Measurements from ENCODE around the gene TNS1. TPM values are rescaled to one million over a fixed set of nuclear protein-coding genes. Genes with fewer than 3 reads are reported as not detected.

The TNS1 gene
- total RNA-seq, 1 experiment from 2014 or later, result 4.5 TPM

- H3K9me3 Mint-ChIP-seq, result no peaks in the 10 kb centered on the region
- H3K27ac Mint-ChIP-seq, result no peak overlapping the region
- H3K4me3 Mint-ChIP-seq, result no peak overlapping the region
- TF ChIP-seq RORB (CRISPR knock-in tag; IDR thresholded peaks at IDR 0.05), result no peak
- no peak for TF ChIP-seq PRRX2 (CRISPR knock-in tag; IDR thresholded peaks at IDR 0.05)
- TF ChIP-seq ATF1 (CRISPR knock-in tag; IDR thresholded peaks at IDR 0.05), result no peak
- no peak for TF ChIP-seq ZNF219 (CRISPR knock-in tag; IDR thresholded peaks at IDR 0.05; ENCODE audit: borderline replicate concordance)
- TF ChIP-seq ZSCAN18 (CRISPR knock-in tag; IDR thresholded peaks at IDR 0.05), result no peak
- no peak for TF ChIP-seq NR1H2 (CRISPR knock-in tag; IDR thresholded peaks at IDR 0.05)
- no peak for TF ChIP-seq MXD4 (CRISPR knock-in tag; IDR thresholded peaks at IDR 0.05; ENCODE audit: borderline replicate concordance)
- no peak for TF ChIP-seq TP53 (CRISPR knock-in tag; IDR thresholded peaks at IDR 0.05)
- no peak for TF ChIP-seq CBFB (CRISPR knock-in tag; IDR thresholded peaks at IDR 0.05; ENCODE audit: low read depth)
- no peak for TF ChIP-seq GRHL2 (CRISPR knock-in tag; IDR thresholded peaks at IDR 0.05; ENCODE audit: insufficient replicate concordance, severe bottlenecking)
- TF ChIP-seq JAZF1 (CRISPR knock-in tag; IDR thresholded peaks at IDR 0.05), result no peak
- no peak for TF ChIP-seq FOXJ3 (CRISPR knock-in tag; IDR thresholded peaks at IDR 0.05; ENCODE audit: borderline replicate concordance)
- no peak for TF ChIP-seq ZNF281 (CRISPR knock-in tag; IDR thresholded peaks at IDR 0.05)
- H3K36me3 Mint-ChIP-seq, result no peaks in the 10 kb centered on the region
- H3K4me1 Mint-ChIP-seq, result peaks cover 21% of the 10 kb centered on the region
- H3K27me3 Mint-ChIP-seq (ENCODE audit: low read depth), result no peaks in the 10 kb centered on the region
- CTCF ChIA-PET, result interaction anchor here (1.5 kb wide), 1 partner anchor 83 kb away, joined by 4 read pairs; no protein-coding TSS in a partner anchor
- POLR2A ChIA-PET, result no interaction called here
- DNase-seq (ENCODE audit: low spot score) (no peak), ATAC-seq (no peak; the same call in 1 of the 2 replicates)
Measured at GRCh38 chr2:217872319-217872718, 130.5 kb downstream of the TNS1 start.

- DNase-seq (ENCODE audit: low spot score) (no peak), ATAC-seq (no peak)
- Mint-ChIP-seq H3K4me1 (peaks cover 23% of the 10 kb centered on the region), H3K4me3 (no peak overlapping the region), H3K9me3 (no peaks in the 10 kb centered on the region), H3K27me3 (ENCODE audit: low read depth) (no peaks in the 10 kb centered on the region), H3K27ac (no peak overlapping the region), H3K36me3 (no peaks in the 10 kb centered on the region)
- TF ChIP-seq MXD4 (CRISPR knock-in tag; IDR thresholded peaks at IDR 0.05; ENCODE audit: borderline replicate concordance), result no peak
- ChIA-PET CTCF (interaction anchor here (0.9 to 3.1 kb wide), 8 partner anchors 8 to 123 kb away, joined by 3 to 11 read pairs (median 5); no protein-coding TSS in a partner anchor), POLR2A (no interaction called here)
Measured at GRCh38 chr2:217870528-217871011, 132.2 kb downstream of the TNS1 start.

GRCh38 chr2:217868911-217869334 is 133.9 kb downstream of the TNS1 start:
- Mint-ChIP-seq H3K27me3 (ENCODE audit: low read depth) (no peaks in the 10 kb centered on the region), H3K9me3 (no peaks in the 10 kb centered on the region), H3K4me3 (no peak overlapping the region), H3K4me1 (peaks cover 23% of the 10 kb centered on the region), H3K36me3 (no peaks in the 10 kb centered on the region), H3K27ac (no peak overlapping the region)
- ChIA-PET POLR2A (no interaction called here), CTCF (interaction anchor here (1.7 to 3.1 kb wide), 4 partner anchors 10 to 80 kb away, joined by 6 to 11 read pairs (median 8); no protein-coding TSS in a partner anchor)
- DNase-seq (ENCODE audit: low spot score) (no peak), ATAC-seq (no peak)
- no peak for TF ChIP-seq FOXP4 (CRISPR knock-in tag; IDR thresholded peaks at IDR 0.05)
- TF ChIP-seq AFF4 (CRISPR knock-in tag; IDR thresholded peaks at IDR 0.05; ENCODE audit: borderline replicate concordance), result no peak
- TF ChIP-seq CBFB (CRISPR knock-in tag; IDR thresholded peaks at IDR 0.05; ENCODE audit: low read depth), result no peak
- no peak for TF ChIP-seq GABPB1 (CRISPR knock-in tag; IDR thresholded peaks at IDR 0.05)
- no peak for TF ChIP-seq MYBL2 (CRISPR knock-in tag; IDR thresholded peaks at IDR 0.05)
- no peak for TF ChIP-seq ZNF423 (CRISPR knock-in tag; IDR thresholded peaks at IDR 0.05)
- TF ChIP-seq PRDM15 (CRISPR knock-in tag; IDR thresholded peaks at IDR 0.05), result no peak

Measured in WTC11 (cell line).